H1 (cell line): ENCODE measurements around the gene NXPH2. TPM values are rescaled to one million over a fixed set of nuclear protein-coding genes. Genes with fewer than 3 reads are reported as not detected.

Source experiments
- CHD2 ChIP-seq: IDR thresholded peaks from 2 replicates; pipeline ENCODE4 v1.6.1; 2012; ENCODE audit warnings: low read length, improper control_type of control experiment
- FOSL1 ChIP-seq: IDR thresholded peaks from 2 replicates; pipeline ENCODE4 v1.6.1; 2011; ENCODE audit warnings: mild to moderate bottlenecking, low read depth, low read length, moderate library complexity; ENCODE audit not compliant: insufficient read depth
- PHF8 ChIP-seq: fragments of 200-600 bp; sonication (generic); conservative IDR thresholded peaks from 2 replicates; pipeline ENCODE4 v1.7.1; 2012; ENCODE audit warnings: low read depth, mild to moderate bottlenecking, inconsistent platforms, low read length, moderate library complexity
- RAD21 ChIP-seq, 2 experiments: IDR thresholded peaks in 1 of 2; conservative IDR thresholded peaks in 1 of 2; 2 replicates each; pipeline ENCODE4 v1.6.1; 2011; ENCODE audit warnings: low read depth in 2 of 2, low read length in 2 of 2, improper control_type of control experiment in 1 of 2, inconsistent platforms in 1 of 2, mild to moderate bottlenecking in 1 of 2, moderate library complexity in 1 of 2
- TBP ChIP-seq: IDR thresholded peaks from 2 replicates; pipeline ENCODE4 v1.6.1; 2011; ENCODE audit warnings: low read depth, low read length, improper control_type of control experiment
- ZNF274 ChIP-seq: IDR thresholded peaks from 2 replicates; pipeline ENCODE4 v1.7.0; 2012; ENCODE audit warnings: low read length, borderline replicate concordance; ENCODE audit errors: extremely low read depth
- polyA plus RNA-seq, 7 experiments: library from polyadenylated mRNA; depleted of rRNA in 3 of 7; stranded (reverse) in 5 of 7; unstranded in 2 of 7; fragments of >200 nt in 5 of 7; fragments of 200-250 nt in 2 of 7; gene quantifications; 1 replicate in 5 of 7; 2 replicates in 1 of 7; 4 replicates in 1 of 7; pipeline versions ENCODE4 v1.2.1 to v1.2.3, GENCODE V29; 2011 to 2013; ENCODE audit warnings: missing spikeins in 2 of 7, mixed read lengths in 2 of 7
- total RNA-seq: library from RNA; stranded (reverse); fragmentation: NEBNext Ultra II Directional; extraction: Animal tissue kit (Norgen Biotek cat#: 25700); gene quantifications from 2 replicates; pipeline ENCODE4 v1.2.1, GENCODE V29; 2021
- TF ChIP-seq, protein P1 (sequence below): IDR thresholded peaks from 2 replicates; pipeline ENCODE4 v1.6.1; 2012; ENCODE audit warnings: low read length, inconsistent platforms

Gene NXPH2
- total and polyA plus RNA-seq, 2 of the 8 experiments (the other 6 are each of a cell fraction or from before 2014, with no cell fraction given): 1.9 to 6.9 TPM

DNA sequence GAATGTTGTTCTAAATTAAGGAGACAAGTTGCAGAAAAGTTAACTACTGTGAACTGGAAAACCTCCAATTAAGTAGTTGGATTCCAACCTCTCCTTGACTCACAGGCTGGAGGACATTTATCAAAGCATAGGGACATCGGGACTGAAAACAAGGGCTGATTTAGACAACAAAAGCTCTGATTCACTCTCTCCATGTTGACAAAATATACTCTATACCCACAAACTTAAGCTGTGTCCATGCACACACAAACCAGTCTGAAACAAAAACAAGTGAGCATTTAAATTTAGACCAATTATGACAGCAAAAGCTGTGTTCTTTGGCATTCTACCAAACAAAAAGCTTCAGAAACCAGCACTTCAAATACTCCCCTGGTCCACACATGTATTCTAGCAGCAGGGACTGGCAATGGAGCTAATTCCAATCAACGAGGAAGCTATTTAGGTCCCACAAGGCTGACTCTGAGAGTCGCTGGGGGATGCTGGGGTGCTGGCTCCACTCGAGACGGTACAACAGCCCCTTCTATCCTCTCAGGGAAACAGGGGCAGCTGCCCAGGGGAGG lies 71.4 kb downstream of the NXPH2 start (continued):
- TF ChIP-seq FOSL1 (no peak), RAD21 (IDR thresholded peaks at IDR 0.05 in 1 of 2, conservative IDR thresholded peaks at IDR 0.05 in 1 of 2; ENCODE audit: low read depth in 2 of 2, low read length in 2 of 2) (no peak), ZNF274 (no peak), TBP (no peak), PHF8 (no peak), CHD2 (no peak)
- TF ChIP-seq, protein P1, sequence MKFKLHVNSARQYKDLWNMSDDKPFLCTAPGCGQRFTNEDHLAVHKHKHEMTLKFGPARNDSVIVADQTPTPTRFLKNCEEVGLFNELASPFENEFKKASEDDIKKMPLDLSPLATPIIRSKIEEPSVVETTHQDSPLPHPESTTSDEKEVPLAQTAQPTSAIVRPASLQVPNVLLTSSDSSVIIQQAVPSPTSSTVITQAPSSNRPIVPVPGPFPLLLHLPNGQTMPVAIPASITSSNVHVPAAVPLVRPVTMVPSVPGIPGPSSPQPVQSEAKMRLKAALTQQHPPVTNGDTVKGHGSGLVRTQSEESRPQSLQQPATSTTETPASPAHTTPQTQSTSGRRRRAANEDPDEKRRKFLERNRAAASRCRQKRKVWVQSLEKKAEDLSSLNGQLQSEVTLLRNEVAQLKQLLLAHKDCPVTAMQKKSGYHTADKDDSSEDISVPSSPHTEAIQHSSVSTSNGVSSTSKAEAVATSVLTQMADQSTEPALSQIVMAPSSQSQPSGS: no peak
